GM21515 (cell line): ENCODE data around the gene DHRS3.

ENCODE experiments used
- ATAC-seq: cut with Tn5 transposase; IDR thresholded peaks from one replicate; pipeline ENCODE4 v1.9.1; 2021; ENCODE audit not compliant: unreplicated experiment

Gene DHRS3

DNA sequence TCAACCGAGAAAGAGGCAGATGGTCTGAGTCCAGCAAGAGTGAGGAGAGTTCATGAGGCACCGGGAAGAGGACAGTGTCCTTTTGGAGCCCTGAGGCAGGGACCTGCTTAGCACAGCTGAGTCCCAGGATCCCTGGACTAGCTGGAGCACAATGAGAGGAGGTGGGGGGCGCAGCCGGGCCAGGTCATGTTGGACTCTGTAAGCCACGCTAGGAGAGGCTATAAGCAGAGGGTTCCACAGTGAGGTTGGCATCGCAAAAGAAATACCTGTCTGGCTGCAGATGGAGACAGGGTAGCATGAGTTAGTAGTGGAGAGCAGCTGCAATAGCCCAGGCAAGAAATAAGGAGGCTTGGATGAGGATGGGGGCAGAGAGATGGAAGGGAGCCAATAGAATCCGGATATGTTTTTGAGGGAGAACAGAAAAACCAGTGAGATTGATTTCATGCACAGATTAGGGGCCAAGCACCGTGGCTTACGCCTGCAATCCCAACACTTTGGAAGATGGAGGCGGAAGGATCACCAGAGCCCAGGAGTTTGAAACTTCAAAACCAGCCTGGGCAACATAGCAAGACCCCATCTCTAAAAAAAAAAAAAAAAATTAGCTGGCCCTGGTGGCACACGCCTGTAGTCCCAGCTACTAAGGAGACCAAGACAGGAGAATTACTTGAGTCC lies 98.2 kb downstream of the DHRS3 start:
- no peak for ATAC-seq

GRCh38 chr1:12518931-12519692 lies 98.9 kb downstream of the DHRS3 start:
- ATAC-seq, result no peak
